Activated T-cell treated with anti-CD3 and anti-CD28 coated beads for 24 hours (primary cell): Measurements from ENCODE around the gene PLCD1.
A peak's percentile ranks its signal among the peaks of the same experiment; 100 is the strongest.

Experiments
- DNase-seq: peaks from one replicate; pipeline ENCODE4 v3.0.0-alpha.2; 2020; ENCODE audit warnings: low read depth

The PLCD1 gene

GRCh38 chr3:38016847-38017444, 12.5 kb downstream of the PLCD1 start:
- DNase-seq, result no peak

DNA sequence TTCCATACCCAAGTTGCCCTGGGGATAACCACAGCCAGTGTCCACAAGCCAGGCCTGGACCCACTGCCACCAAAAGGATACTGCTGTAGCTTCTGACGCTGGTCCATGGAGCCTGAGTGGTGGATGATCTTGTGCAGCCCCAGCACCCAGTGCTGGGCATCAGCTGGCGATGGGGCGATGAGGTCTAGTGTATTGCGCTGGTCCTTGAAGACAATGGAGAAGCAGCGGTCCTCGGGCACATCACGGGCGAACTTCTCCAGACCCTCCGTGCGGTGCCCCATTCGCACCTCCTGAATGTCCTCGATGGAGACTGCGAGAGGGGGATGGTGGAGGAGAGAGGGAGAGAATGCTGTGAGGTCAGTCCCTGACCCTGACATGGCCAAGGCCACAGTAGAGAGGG, 13.0 kb downstream of the PLCD1 start:
- DNase-seq, result no peak

GRCh38 chr3:38015984-38016383, 13.5 kb downstream of the PLCD1 start:
- DNase-seq, result no peak

- no peak for DNase-seq
These were observed 14.0 kb downstream of the PLCD1 start for GRCh38 chr3:38015485-38015884.

DNA sequence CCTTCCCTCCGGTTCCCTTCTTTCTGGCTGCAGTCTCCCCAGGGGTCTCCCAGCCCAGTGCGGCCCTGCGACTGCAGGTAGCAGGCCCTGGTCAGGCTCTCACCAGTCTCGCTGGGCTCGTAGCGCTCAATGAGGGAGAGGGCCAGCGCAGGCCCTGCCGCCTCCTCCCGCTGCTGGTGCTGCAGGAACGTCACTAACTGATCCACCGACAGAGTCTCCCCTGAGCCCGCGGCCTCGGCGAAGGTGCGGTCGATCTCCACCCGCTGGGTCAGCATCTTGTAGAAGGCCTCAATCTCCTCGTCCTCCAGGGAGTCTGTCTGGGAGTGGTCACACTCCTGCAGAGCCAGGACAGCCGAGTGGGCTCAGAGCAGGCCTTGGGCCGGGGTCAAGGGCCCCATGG, 18.3 kb downstream of the PLCD1 start:
- no peak for DNase-seq

DNA sequence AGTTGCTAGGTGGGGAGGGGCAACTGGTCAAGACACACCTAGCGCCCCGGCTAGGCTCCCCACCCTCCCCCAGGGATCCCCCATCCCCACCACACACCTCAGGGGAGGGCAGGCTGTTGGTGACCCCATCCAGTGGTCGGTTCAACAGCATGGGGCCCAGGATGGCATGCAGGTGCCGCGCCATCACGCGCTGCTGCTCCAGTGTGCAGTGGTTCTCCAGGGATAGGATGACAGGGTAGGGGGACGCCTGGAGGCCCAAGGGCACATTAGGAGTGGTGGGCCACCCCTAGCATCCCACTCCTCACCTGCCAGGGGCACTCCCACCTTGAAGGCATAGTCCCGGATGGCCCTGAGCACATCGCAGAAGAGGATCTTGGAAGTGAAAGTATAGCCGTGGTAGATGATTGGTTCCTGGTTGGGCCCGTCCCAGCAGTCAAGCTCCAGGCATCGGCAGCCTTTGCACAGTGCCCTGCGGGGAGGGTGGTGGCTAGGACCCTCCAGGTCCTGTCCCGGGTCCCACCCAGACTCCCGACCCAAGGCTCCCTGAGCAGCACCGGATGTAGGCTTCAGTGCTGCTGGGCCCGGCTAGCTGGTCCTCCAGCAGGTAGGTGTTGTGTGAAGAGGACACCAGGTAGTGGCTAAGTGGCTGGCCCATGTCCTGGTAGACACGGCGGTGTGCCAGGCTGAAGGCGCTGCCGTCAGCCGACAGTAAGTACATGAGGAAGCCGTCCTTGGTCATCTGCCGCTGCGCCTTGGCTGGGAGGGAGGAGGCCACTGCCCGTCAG, 19.4 kb downstream of the PLCD1 start:
- no peak for DNase-seq

DNA sequence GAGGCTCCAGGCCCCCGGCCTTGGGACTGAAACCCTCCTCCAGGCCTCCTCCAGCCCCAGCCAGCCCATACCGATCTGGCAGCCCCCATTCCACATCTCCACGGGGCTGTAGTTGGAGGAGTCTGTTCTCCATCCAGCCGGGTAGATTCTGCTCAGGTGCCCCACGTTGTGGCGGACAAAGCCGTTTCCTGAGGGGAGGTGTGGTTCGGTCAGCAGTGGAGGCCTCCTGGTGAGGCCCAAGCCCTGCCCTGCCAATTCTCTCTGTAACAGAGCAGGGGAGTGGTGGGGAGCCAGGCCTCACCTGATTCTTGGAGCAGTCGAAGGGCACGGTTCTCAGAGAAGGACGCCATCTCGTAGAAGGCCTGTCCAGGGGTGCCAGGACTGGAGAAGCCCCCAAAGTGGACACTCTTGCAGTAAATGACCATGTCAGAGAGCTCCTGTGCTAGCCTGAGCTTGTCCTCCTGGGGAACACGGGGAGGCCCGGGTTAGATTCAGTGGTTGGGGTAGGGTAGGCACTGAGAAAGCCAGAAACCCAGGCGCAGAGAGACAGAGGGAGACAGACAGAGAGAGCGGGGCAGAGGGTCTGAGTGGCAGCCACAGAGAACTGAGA, 20.4 kb downstream of the PLCD1 start:
- DNase-seq, result no peak

DNA sequence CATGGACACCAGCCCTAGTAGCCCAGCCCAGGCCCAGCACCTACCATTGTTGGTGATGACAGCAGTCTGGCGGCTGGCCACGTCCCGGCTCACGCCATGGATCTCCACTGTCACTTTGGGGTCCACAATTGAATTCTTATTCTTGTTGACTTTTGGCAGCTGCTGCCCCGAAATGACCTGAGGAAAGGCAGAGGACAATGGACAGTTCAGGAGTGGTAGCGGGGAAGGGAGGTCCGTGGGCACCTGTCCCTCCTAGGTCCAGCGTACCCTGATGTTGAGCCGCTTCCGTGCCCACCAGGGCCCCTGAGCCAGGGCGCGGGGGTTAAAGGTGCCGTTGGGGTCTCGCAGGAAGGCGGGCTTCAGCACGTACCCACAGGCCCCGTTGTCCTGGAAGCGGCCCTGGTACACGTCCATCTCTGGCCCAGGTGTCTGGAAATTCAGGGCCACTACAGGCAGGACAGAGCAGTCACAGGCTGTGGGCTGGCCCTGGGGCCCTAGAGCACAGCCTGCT, 21.2 kb downstream of the PLCD1 start:
- DNase-seq, result no peak

GRCh38 chr3:38007754-38008090, 21.7 kb downstream of the PLCD1 start:
- no peak for DNase-seq

GRCh38 chr3:38006445-38006995, 22.9 kb downstream of the PLCD1 start:
- DNase-seq, result no peak

- DNase-seq, result no peak
These were observed 23.4 kb downstream of the PLCD1 start for GRCh38 chr3:38006031-38006430.

GRCh38 chr3:38005076-38006020, 24.1 kb downstream of the PLCD1 start:
- DNase-seq, result no peak

- DNase-seq, result peak; percentile 38
These were observed 24.9 kb downstream of the PLCD1 start for GRCh38 chr3:38004415-38005075.

GRCh38 chr3:38003817-38004414, 25.5 kb downstream of the PLCD1 start:
- no peak for DNase-seq

GRCh38 chr3:38003371-38003816, 26.0 kb downstream of the PLCD1 start:
- peak; percentile 36 for DNase-seq

- no peak for DNase-seq
These were observed 26.5 kb downstream of the PLCD1 start for GRCh38 chr3:38002940-38003339.

- DNase-seq, result no peak
These were observed 27.1 kb downstream of the PLCD1 start for GRCh38 chr3:38002291-38002876.

DNA sequence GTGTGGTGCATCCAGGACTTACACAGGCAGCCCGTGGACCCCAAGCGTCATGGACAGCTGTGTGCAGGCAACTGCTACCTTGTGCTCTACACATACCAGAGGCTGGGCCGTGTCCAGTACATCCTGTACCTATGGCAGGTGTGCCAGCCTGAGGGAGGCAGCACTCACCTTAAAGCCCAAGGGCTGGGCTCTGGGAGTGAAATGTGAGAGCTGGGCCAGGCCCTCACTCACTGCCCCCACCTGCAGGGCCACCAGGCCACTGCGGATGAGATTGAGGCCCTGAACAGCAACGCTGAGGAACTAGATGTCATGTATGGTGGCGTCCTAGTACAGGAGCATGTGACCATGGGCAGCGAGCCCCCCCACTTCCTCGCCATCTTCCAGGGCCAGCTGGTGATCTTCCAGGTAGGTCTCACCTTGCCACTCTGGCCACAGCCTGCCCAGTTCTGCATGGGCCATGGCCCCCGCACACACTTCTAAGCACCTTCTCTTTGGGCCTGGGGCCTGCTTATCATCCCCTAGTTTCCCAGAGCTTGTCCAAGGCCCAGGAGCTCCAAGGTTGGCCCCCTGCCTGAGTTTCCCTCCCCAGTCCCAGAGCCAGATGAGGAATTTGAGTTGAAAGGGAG, 27.9 kb downstream of the PLCD1 start:
- DNase-seq, result no peak

DNA sequence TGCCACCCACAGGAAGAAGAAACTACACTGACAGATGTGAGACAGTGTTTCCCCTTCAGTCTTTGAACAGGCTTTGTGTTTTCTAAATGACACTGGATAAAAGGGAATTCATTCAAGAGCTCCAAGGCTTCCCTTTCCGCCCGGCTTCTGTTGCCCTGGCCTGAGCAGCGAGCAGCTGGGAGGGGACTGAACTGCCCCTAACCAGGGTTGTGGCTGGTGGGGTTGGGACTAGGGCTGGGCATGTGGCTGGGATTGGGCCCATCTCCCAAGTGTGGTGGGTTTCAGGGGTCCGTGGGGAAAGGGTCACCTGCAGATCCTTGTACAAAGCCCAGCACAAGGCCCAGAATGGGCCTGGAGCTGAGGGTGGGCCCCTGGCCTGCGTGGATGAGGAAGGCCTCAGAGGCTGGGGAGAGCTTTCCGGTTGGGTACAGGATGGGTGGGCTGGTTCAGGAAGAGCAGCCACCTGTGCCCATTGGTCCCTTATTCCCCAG, 28.4 kb downstream of the PLCD1 start:
- DNase-seq, result no peak
